ENCODE measurements around the gene GLG1.

GLG1 gene

GRCh38 chr16:74608381-74608780 lies 1.5 kb upstream of the GLG1 start:
- DNase-seq: no peak

DNA sequence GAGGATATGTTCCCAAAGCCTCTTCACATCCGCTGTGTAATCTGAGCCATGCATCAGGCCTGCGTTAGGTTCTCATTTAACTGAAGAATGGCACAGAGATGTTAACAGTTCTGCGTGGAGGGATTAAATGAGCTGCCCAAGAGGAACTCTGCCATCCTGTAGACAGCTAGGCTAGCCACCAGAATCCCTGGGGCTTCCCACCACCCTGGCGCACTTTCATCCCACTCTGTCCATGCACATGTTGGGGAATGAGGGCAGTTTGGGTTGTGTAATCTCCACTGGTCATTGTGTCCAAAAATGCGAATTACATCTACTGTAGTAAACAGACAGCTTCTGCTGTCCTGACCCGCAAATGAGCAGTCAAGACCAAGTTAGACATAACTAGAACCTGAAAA lies 1.0 kb upstream of the GLG1 start:
- peak; percentile 44 for DNase-seq

GRCh38 chr16:74607310-74607961 lies 522 bp upstream of the GLG1 start:
- DNase-seq: no peak

- peak; percentile 49 for DNase-seq
Observed at GRCh38 chr16:74605746-74606520, 981 bp downstream of the GLG1 start.

DNA sequence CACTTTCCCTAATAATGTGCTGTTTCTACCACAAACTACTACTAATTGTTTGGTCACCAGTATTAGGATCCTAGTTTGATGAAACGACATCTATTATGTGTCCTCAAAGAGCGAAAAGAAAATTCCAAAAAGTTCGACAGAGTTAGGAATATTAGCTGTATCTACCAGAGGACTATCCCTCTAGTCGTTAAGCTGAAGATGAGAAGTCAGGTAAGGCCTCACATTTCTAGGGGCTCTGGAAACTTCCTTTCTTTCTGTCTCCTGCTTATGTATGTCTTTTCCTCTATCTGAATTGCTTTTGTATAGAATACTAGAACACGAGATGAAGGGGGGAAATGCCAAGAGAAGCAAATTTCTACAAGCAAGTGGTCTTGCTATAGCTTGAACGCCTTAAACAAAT lies 1.6 kb downstream of the GLG1 start:
- DNase-seq: no peak

GRCh38 chr16:74603848-74604247 lies 3.1 kb downstream of the GLG1 start:
- DNase-seq: no peak

DNA sequence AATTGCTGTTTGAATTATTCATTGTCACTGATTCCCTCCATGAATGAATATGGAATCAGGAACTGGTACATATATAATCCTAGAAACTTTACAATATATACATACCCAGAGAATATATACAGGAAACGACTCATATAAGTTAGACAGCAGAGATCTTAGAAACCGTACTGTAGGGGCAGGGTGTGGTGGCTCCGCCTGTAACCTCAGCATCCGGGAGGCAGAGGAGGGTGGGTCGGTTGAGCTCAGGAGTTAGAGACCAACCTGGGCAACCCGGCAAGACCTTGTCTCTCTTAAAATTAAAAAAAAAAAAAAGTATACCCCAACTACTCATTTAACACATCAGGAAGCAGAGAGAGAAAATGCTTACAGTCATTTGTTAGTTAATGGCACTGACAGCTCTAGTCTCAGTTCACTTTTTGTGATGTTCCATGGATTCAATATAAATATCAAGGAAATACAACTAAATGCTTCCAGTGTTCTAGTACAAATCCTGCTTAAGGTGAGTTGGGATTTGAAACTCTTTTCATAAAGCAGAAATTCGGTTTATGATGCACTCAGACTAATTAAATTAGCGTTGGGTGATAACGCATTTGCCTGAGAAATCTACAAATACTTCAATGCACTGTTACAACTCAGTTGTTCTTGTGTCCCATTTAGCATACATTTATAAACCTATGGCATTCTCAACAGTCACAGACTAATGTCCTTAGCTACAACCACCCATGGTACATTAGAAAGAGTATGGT lies 5.6 kb downstream of the GLG1 start:
- DNase-seq: no peak

DNA sequence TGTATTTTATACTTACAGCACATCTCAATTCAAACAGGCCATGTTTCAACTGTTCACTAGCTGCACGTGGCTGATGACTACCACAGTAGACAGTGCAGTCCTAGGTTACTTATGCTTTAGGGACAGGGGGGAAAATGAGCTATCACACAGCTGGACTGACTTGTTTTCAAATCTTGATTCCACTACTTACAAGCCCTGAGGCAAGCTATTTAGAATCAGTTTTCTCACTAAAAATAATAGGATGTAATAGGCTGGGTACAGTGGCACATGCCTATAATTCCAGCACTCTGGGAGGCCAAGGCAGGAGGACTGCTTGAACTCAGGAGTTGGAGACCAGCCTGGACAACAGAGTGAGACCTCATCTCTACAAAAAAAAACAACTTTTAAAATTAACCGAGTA lies 10.3 kb downstream of the GLG1 start:
- DNase-seq: no peak

DNA sequence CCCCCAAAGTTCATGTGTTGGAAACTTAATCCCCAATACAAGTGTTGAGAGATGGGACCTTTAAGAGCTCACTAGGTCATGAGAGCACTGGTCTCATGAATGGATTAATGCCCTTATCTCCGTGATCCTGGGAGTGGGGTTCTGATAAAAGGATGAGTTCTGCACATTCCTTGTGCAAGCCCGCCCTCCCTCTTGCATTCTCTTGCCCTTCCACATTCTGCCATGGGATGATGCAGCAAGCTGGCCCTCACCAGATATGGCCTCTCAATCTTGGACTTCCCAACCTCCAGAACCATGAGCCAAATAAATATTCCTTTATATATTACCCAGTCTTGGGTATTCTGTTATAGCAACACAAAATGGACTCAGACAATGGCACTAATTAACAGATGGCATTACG lies 14.1 kb downstream of the GLG1 start:
- DNase-seq: no peak

DNA sequence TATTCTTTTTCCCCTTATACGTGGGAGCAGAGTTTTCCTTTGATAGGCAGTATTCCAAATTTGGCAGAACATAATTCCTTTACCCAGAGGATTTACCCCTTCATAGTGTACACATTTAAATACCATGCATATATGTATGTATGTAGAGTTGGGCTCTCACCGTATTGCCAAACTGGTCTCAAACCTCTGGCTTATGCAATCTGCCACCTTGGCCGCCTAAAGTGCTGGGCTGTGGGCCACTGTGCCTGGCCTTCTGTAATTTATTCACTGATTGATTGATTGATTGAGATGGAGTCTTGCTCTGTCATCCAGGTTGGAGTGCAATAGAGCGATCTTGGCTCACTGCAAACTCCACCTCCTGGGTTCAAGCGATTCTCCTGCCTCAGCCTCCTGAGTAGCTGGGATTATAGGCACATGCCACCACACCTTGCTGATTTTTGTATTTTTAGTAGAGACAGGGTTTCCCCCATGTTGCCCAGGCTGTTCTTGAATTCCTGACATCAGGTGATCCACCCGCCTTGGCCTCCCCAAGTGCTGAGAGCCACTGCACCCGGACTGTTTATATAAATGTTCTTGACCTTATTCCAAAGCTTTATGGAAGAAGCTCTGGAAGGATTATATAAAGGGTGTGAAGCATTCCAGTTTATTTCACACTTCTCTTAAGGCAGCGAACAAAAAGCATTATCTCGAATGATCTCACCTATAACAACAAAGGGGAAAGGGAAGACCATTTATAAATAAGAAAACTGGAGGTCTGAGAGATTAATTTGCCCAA lies 14.9 kb downstream of the GLG1 start:
- no peak for DNase-seq

GRCh38 chr16:74586948-74587347 lies 20.0 kb downstream of the GLG1 start:
- no peak for DNase-seq

DNA sequence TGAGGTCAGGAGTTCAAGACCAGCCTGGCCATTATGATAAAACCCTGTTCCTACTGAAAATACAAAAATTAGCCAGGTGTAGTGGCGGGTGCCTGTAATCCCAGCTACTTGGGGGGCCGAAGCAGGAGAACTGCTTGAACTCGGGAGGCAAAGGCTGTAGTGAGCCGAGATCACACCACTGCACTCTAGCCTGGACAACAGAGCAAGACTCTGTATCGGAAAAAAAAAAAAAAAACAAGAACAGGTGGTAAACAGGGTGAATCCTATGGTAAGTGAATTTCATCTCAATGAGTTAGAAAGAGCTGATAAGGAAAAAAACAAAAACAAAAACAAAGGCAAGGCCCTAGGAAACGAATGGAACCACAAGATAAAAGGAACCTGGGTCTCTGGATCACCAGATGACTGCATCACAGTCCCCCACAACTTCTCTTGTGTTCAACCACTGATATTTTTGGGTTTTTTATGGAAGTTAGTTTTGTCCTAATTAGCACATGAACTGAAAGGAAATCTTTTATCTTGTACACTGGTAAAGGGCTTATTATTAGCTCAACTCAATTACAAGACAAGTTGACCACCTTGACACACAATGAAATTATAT lies 21.0 kb downstream of the GLG1 start:
- DNase-seq: no peak

DNA sequence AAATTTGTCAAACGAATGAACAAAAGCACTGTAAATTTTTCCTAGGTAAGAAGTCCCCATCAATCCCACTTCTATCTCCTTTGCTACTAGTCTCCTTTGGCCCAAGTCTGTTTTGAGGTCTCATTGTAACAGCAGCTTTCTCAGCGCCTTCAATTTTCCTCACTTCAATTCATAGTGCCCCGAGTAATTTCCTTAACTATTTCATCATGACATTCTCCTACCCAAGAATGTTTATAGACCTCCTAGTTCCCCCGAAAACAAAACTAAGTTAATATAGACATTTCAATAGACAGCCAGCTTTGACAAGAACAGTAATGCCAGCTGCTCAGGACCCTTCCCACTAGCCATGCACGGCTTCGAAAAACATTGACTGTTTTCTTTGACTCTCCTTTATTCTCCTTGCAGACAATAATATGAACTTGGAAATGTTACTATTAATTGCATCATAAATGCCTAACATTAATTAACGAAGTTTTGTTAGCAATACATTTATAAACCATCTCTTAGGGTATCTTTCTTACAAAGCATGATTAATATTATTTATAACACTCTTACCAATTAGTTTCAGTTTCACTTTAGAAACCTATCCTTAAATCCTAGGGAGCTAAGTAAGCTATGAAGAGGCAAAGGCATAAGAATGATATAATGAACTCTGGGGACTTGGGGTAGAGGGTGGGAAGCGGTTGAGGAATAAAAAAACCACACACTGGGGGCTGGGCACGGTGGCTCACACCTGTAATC lies 22.8 kb downstream of the GLG1 start:
- DNase-seq: peak; percentile 26

DNA sequence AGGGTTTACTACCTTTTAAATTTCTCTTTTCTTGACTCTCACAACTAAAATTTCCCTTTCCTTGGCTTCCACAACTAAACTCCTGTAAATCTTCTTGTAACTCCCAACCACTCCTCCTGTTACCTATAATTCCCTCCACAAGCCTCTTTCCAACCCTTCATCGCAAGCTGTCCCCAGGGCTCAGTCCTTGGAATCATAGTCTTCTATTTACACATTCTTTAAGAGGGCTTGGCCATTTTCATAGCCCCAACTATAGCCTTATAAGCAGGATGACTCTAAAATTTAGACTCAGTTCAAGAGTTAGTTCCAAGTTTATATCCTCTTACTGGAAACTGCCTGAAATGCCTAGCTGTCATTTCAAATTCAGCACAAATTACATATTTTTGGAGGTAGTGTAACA lies 23.9 kb downstream of the GLG1 start:
- DNase-seq: no peak

- DNase-seq: no peak
Observed at GRCh38 chr16:74580833-74581232, 26.1 kb downstream of the GLG1 start.

- DNase-seq: no peak
Observed at GRCh38 chr16:74578838-74579237, 28.1 kb downstream of the GLG1 start.

GRCh38 chr16:74578433-74578832 lies 28.5 kb downstream of the GLG1 start:
- no peak for DNase-seq

DNA sequence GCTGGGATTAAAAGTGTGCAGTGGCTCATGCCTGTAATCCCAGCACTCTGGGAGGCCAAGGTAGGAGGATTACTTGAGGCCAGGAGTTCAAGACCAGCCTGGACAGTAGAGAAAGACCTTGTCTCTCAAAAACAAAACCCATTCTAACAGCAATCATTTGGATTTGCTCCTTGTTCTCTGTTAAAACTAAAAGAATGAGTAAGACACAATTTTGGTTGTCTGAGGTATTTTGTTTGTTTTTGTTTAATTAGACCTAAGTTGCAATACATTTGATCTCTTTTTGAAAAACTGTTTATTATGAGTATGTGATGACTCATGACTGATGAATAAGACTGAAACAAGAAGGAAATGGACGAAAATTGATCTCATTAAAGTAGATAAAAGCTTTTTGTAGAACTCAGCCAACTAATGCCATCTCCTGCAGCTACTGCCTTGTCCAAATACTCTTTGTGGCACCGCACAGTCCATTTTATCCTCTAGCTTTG lies 29.0 kb downstream of the GLG1 start:
- peak; percentile 72 for DNase-seq

DNA sequence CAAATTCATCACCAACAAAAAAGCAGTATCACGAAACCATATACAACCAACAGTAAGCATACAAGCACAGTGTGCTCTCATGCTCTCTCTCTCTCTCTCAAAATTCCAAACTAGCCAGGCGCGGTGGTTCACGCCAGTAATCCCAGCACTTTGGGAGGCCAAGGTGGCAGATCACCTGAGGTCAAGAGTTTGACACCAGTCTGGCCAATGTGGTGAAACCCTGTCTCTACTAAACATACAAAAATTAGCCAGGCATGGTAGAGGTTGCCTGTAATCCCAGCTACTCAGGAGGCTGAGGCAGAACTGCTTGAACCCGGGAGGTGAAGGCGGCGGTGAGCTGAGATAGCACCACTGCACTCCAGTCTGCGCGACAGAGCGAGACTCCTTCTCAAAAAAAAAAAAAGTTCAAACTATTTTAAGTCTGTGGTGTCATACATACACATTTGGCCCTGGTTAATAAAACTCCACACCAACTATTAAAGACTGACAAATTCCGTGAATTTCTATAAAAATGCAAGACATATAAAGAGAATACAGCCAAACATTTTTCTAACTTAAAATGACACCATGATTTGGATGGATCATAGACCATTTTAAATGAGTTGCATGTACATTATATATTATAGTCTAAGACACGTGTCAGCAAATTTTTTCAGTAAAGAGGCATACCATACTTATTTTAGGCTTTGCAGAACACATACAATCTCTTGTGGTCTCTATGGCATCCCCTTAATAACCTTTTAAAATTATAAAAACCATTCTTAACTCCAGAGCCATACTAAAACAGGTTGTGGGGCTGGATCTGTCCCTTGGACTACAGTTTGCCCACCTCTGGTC lies 30.9 kb downstream of the GLG1 start:
- DNase-seq: no peak

GRCh38 chr16:74575175-74575806 lies 31.6 kb downstream of the GLG1 start:
- DNase-seq: no peak
